Spleen (tissue), 7 donors: ENCODE measurements around the gene LCN6.

ENCODE experiments used
- POLR2AphosphoS5 ChIP-seq, 3 donors: sonication (generic); formaldehyde crosslinking; IDR thresholded peaks; one replicate each; pipeline ENCODE4 v1.5.1; 2017; ENCODE audit warnings: antibody characterized with exemption in 3 of 3
- TF ChIP-seq, protein P1 (sequence below), 11 experiments: fragments of 200-600 bp in 7 of 11; fragments of 450-650 bp in 4 of 11; sonication (generic) in 4 of 11; IDR thresholded peaks in 8 of 11; conservative IDR thresholded peaks in 3 of 11; 1 replicate in 7 of 11; 2 replicates in 4 of 11; pipeline versions ENCODE4 v1.4.0 to v1.8.0; 2016 to 2021; ENCODE audit warnings: antibody characterized with exemption in 11 of 11, inconsistent platforms in 4 of 11, mild to moderate bottlenecking in 1 of 11
- donor health status: DM: no; HTN: no; CAD: no; lungs with moderate emphysema.
- donor health status: DM: no; HTN: no; CAD: no.
- donor health status: DM: no; HTN: no; CAD: no.

DNA sequence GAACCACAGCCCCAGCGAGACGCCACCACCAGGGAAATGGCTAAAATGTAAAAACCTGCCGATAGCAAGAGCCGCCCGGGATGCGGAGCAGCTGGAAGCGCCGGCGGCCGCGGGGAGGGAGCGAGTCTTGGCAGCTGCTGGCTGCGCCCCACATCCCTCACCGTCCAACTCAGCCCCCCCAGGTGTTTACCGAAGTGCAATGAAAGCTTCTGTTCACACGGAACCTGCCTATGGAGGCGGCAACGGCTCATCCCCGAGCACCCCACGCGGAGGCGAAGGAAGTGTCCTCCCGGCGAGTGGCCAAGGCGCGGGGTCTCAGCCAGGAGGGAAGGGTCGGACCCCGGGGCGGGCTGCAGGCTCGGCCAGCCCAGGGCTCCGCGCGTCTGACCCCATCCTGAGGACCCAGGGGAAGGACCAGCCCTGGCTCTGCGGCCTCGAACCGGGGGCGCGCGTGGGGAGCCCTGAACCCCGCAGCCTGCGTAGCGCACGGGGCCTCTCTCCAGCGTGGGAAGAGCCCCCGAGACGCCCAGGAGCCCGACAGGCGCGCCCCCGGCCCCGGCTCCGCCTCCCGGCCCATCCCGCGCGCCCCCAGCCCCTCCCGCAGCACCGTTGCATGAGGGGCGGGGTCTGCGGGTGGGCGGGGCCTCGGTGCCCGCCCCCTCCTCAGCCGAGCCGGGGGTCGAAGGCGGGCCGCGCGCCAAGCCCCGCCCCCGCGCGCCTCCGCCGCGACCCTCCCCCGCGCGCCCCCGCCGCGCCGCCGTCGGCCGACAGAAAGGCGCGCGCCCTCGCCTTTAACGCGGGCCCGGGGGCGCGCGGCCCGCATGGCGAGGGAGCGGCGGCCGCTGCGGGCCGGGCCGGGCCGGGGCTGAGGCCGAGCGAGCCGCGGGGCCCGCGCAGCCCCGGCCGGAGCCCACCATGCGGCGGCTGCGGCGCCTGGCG, 36.3 kb downstream of the LCN6 start, which contains the start of gene DIPK1B:
- TF ChIP-seq, protein P1, sequence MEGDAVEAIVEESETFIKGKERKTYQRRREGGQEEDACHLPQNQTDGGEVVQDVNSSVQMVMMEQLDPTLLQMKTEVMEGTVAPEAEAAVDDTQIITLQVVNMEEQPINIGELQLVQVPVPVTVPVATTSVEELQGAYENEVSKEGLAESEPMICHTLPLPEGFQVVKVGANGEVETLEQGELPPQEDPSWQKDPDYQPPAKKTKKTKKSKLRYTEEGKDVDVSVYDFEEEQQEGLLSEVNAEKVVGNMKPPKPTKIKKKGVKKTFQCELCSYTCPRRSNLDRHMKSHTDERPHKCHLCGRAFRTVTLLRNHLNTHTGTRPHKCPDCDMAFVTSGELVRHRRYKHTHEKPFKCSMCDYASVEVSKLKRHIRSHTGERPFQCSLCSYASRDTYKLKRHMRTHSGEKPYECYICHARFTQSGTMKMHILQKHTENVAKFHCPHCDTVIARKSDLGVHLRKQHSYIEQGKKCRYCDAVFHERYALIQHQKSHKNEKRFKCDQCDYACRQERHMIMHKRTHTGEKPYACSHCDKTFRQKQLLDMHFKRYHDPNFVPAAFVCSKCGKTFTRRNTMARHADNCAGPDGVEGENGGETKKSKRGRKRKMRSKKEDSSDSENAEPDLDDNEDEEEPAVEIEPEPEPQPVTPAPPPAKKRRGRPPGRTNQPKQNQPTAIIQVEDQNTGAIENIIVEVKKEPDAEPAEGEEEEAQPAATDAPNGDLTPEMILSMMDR (IDR thresholded peaks at IDR 0.05 in 8 of 11, conservative IDR thresholded peaks at IDR 0.05 in 3 of 11), result no peak
- TF ChIP-seq POLR2AphosphoS5 (IDR thresholded peaks at IDR 0.05), result peak in 1 of 3 donors; percentile 19
